HG03457 (cell line): ENCODE measurements around the gene MED12L.

Source experiments
- ATAC-seq: cut with Tn5 transposase; IDR thresholded peaks from one replicate; pipeline ENCODE4 v1.9.1; 2021; ENCODE audit warnings: moderate number of reproducible peaks; ENCODE audit not compliant: unreplicated experiment

Gene MED12L

DNA sequence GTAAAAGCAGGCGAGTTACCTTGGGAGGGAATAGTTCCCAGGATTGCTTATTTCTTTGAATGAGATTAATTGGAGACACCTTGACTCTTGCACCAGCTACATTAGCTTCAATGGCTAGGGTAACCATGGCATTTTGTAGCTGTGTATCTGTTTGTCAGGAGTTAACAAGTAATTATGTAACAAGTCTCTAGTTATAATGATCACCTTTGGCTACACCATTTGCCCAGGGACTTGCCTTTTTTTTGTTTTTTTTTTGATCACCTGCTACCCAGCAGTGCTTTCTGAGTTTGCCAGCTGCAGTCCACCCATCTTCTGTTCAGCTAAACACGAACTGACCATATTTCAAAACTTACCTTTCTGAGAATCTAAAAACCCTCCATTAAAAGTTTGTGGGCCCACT is 2.2 kb downstream of the MED12L start:
- no peak for ATAC-seq

DNA sequence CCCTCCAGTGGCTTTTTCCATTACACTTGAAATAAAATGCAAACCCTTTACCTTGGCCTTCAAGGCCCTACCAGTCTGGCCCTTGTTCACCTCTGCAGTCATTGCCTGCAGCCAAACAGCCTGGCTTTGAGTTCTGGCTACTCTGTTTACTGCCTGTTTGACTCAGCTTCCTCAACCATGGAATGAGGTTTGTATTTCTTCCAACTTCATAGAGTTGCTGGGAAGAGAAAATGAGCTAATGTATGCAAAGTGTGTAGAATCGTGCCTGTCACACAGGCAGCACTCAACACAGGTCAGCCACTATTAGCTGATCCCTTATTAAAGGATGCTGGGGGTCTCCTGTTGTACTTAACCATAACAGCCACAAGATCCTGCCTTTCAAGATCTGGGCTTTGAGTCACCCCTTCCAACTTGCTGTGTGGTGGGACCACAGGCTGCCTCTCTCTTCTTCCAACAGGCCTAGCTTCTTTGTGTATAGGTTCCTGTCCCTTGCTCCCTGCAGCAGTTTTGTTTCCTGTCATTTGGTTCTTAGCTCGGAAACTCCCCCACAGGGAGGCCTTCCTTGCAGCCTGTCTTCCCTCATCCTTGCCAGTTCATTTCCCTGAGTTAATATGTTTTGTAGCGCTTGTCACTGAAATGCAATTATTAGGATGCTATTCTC is 6.4 kb downstream of the MED12L start:
- ATAC-seq = no peak

DNA sequence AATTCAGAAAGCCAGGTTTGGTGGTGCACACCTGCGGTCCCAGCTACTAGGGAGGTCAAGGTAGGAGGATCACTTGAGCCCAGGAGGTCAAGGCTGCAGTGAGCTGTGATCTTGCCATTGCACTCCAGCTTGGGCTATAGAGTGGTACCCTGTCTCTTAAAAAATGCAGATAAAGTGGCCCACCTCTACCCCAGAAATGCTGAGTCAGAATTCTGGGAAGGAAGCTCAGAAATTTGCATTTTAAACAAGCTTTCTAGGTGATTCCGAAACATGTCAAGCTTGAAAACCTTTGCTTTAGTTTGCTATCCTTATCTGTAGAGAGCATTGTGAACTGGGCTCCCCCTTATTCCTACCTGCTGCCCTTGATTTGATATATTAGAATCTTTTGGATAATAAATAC is 7.7 kb downstream of the MED12L start:
- no peak for ATAC-seq

DNA sequence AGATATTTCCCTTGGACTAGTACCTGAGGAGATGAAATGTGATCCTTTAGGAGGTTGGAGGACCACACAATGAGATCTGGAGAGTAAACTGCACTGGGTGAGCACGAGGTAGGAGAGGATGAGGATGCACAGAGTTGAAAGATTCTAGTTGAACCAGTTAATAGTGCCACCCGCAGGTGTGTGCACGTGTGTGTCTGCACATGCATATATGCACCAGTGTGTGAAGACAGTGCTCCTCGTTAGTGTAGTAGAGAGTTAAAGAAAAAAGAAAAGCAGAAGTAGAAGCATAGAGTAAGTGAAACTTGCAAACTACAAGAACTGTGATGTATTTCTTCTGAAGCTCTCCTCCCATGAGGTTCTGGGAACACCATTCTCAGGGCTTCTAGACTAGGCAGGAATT is 8.4 kb downstream of the MED12L start:
- no peak for ATAC-seq

DNA sequence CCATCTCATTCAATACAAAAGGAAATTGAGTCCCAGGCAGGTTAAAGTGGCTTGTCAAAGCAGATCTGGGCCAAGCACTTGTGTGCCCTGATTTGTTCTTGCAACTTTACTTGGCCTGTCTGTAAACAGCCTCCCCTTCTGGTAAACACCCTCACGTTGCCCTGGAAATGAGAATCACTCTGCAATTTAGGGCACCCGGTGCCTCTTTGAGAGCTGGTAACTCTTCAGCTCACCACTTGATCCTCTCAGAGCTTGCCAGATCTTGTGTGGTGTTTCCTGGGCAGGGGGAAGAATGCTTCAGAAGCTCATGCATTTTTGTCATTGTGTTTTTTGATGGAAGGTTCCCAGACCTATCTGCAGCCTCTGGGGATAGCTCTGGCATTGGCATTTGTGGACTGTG is 11.3 kb downstream of the MED12L start:
- no peak for ATAC-seq

DNA sequence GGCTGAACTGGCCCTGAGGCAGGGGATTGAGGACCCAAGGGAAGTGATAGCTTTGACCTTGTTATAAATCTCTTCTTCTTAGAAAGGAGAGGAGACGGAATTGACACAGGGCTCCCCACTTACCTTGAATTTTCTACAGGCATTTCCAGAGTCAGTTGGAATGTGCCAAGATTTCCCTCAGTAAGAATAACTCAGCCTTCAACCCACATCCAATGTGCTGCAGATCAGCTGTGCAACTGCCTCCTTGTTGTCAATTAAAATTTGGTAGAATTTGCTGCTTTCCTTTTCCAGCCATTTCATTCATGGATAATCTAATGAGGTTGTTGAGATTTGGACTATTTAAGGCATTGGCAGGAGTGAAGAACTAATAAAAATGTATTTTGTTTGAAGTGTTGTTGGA is 14.6 kb downstream of the MED12L start:
- ATAC-seq = no peak

DNA sequence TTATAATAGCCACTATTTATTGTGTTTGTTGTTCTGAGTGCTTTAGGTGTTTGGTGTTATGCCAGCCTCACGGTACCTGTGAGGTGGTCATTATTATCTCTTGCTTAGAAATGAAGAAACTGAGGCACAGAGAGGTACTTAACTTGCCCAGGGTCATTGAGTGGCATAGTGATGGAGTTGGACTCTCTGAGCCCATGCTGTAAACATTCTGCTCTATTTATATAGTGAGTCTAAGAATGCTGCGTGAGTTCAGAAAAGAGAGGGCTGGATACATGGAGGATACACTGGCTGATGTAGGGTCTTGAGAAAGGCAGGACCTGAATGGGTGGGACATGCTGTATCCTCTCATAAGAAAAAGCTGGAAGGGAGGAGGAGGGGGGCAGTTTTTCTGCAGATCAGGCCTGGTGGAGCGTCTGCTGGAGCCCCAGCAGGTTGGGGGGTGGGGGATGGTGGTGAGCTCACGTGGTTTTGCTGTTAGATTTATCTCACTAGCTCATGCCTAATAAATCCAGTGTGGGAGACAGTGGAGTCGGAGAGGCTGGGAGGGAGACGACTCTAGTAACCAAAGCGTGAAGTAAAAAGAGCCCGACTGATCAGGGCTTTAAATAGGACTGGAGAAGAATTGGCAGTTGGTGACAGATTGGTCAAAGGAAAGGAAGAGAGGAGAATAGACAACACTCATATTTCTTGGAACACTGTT is 16.0 kb downstream of the MED12L start:
- ATAC-seq = no peak

DNA sequence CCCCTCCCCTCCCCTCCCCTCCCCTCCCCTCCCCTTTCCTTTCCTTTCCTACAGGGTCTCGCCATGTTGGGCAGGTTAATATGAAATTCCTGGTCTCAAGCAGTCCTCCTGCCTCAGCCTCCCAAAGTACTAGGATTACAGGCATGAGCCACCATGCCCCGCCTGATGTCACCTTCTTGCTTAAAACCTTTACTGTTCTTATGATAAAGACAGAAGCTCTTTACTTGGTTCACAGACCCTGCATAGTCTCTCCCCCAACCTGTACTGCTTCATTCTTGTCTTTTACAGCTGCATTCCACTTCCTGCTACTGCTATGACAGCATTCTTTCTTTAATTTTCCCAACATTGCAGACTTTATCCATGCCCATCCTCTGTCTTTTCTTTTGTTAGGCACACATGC is 20.8 kb downstream of the MED12L start:
- ATAC-seq = no peak

DNA sequence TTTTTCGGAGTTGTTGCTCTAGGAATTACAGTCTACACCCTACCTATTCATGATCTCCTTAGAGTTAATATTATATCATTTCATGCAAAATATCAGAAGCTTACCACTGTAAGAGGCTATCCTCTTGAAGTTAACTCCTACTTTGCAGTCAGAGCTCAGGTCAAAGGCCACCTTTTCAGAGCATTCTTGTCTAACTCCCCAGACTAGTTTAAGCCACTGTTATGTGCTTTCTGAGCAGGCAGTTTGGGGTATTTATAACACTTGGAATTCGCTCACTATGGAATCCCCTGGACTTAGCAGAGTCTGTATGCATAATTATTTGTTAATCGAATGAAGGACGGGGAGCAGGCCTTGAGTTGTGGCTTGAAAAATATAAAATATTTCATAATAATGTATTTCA is 21.7 kb downstream of the MED12L start:
- no peak for ATAC-seq

DNA sequence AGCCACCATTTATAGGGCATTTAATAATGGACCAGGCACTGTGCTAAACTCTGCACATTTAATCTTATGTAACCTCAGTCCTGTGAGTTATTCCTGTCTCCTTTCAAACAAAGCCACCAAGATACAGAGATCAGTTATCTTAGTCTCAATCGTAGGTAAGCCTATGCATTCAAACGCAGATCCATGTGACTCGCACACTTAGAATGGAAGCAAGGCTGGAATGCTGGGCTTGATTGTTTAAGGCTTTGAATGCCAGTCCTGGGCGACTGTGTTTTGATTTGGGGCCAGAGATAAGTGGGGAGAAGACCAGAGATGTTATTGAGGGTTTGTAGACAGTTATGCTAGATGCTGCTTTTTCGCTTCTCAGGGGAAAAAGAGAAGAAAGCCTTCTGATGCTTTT is 22.2 kb downstream of the MED12L start:
- no peak for ATAC-seq

DNA sequence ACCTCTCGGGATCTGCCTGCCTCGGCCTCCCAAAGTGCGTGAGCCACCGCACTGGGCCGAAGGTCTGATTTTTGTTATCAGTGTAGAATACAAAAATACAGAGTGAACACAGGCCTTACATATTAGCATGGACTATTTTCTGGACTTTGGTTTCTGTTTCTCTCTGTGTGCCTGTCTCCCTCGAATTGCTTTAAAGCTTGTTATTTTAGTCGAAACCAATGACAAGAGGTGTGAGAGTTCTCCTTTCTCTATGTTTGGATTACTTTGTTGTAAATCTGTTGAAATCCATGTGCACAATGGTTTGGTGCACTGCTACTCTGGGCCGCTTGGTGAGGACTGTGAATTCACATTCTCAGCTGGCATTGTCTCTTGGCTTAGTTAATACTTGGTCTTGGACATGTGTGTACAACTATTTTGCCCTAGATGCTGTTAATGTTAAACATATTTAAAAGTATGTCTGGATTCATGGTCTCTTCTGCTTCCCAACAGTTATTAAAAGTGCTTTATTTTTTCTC is 23.9 kb downstream of the MED12L start:
- no peak for ATAC-seq

DNA sequence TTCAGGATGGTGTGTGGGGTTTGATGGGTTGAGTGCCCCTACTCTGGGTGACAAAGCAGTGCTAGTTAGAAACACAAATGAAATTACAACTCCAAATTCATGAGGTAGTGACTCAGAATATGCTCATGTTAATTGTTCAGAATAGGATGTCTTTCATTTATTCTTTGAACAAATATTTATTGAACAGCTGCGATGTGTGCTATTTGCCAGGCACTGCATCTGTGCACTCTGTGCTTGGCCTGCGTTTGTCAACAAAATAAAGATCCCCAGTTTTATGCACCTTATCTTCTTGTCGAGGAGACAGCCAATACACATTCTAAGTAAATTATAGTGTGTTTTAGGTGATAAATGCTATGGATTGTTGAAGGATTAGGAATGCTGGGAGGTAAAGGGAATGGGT is 27.3 kb downstream of the MED12L start:
- no peak for ATAC-seq

DNA sequence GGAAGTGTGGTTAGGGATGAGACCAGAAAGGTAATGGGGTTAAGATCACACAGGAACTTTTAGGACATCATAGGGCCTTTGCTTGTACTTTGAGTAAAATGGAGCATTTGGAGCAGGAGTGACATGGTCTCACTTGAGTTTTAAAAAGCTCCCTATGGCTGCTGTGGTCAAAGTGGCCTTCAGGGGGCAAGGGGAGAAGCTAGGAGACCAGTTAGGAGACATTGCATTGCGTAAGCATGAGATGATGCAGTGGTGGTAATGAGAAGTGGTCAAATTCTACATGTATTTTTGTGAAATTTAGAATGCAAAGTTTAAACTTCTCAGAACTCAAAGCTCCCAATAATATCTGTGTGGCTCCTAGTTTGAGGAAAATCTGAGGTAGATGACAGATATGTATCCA is 27.9 kb downstream of the MED12L start:
- no peak for ATAC-seq

DNA sequence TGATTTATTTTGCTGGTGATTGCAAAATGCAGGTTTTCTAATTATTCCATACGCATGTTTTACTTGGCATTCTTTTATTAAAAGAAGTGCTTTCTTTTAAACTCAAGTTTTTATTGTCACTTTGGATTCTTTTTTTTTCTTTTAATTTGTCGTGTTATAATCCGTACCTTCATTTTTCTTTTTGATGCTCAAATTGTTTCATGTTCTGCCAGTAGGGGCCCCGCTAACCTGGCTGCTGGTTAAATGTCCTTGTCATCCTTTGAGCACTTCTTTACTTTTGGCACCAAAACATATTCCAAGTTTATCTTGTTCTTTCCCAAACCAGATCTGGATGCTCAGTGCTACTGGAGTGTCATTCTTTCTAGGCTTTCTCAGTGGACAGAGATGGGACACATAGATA is 31.6 kb downstream of the MED12L start:
- no peak for ATAC-seq

DNA sequence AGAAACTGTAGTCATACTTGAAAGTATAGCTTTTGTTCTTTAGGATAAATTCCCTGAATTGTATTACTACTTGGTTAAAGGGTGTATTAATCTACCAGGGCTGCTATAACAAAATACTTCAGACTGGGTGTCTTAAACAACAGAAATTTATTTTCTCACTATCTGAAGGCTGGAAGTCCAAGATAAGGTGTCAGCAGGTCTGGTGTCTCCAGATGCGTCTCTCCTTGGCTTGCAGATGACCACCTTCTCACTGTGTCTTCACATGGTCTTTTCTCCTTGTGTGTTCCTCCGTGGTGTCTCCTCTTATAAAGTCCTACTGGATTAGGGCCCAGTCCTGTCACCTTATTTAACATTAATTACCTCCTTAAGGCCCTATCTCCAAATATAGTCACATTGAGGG is 33.7 kb downstream of the MED12L start:
- no peak for ATAC-seq

DNA sequence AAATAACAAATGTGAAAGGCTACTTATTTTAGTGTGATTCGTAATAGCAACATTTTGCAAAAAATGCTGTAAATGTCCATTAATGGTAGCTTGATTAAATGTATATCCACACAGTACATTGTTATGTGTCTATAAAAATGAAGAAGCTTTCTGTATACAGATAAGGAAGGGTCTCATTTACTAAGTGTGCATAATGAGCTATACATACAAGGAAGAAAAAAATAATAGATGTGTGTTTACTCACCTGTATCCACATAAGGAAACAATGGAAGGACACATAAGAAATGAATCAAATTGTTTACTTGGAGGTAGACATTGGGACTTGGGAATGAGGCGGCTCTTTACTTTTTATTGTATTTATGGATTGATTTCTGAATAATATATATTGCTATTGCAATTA is 34.9 kb downstream of the MED12L start:
- no peak for ATAC-seq

DNA sequence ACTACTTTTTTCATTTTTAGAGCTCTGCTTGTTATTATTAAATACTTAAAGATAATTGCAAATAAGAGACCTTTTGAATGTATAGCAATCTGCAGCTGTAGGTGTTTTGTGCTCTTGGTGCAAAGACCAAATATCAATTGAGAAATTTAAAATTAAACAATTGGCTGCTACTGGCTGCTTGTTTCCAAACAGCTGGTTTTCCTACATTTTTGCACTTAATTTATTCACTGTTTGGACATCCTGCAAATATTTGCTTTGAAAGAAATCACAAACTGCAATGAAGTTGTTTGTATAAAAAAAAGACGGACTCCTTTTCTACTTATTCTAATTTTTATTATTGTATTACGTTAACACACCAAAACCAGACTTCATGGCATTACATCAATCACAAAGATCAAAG is 35.6 kb downstream of the MED12L start:
- no peak for ATAC-seq

DNA sequence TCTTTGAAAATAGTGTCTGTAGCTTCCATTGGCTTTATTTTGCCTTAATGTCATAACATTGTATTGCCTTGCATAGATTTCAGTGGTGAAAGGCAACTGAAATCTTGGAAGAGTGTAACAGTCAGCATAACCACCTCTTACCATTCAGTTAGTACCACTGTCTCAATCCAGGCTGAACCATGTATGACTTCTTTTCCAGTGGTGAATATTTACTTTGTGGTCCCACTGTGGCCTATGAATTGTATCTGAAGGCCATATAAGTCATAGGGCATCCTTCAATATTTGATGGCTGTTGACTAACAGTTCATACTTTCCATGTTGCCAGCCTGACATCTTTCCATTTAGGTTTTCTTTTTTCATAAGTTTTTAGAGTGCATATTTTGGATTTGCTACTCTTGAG is 38.4 kb downstream of the MED12L start:
- ATAC-seq = no peak

DNA sequence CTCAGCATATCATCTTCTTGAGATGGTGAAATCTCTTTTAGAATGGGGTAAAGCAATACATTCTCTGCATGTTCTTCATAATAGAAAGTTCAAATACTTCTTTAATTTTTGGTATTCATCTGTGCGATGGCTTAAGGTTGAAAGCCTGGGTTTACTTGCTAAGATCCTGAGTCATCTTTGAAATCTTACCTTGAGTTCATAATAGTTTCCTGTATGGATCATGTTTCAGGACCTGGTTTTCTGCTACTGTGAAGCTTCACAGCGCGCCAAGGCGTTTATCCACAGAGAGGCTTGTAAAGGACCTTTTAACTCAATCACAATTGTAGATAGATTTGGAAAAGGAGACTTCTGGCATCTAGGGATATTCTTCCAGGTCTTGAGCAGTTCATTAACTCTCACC is 39.0 kb downstream of the MED12L start:
- no peak for ATAC-seq

DNA sequence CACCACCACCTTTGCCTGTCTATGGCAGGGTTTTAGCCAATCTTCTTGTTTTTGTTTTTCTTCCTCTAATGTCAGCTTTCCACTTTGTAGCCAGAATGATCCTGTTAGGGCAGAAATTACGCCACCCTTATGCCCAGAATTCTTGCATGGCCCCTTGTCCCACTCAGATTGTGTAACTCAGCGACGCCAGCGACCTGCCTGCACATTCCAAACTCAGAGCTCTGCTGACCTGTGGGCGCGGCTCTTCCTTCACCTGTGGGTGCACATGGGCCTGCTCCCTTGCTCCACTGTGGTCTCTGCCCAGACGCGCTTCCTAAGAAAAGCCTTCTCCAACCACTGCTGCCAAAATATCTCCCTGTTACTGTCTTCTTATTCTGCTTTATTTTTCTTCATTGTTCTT is 45.0 kb downstream of the MED12L start:
- no peak for ATAC-seq

DNA sequence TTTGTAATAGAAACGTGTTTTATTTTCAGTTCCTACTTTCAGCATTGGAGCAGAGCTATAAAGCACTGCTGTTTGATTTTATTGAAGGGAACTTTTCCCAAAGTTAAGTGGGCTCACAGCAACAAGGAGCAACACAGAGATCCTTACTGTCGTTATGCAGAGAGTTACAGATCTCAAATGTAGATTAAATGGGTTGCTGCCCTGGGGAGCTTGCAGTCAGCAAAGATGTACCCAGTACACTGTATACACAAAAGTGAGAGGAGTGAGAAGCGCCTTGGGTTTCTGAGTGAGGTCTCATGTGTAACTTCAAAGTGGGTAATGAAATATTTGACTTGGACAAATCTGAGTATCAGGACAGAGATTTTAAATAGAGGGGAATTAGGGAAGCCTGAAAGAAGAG is 47.7 kb downstream of the MED12L start:
- ATAC-seq = no peak

DNA sequence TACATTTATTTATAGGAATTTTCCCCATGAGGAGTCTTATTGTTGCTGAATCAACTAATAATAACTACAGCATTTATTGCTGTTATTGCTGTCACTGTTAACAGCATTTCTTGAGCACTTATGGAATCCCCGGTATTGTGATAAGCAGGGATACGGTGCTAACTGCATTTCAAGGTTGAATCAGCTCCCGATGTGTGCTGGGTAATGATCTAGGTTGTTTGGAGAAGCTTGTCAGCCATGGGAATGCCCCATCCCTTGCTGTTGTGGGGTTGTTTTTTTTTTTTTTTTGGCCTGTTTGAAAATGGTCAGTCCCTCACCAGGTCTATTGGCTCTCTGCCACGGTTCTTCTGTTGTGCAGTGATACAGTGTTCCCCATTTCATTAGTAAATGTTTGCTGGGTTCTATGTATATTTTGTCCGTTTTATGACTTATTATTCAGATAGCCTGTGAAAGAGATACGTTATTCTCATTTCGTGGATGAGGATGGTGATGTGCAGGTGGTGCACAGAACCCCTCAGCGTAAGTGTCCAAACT is 48.5 kb downstream of the MED12L start:
- no peak for ATAC-seq
